Colon (tissue), 2 donors: ENCODE results near the gene SFXN5.

ENCODE experiments used
- FAIRE-seq: peaks from 2 replicates; lab custom pipeline; 2012; peaks lifted over from hg19 to GRCh38; lab: Jason Lieb, UNC
- donor health status: control.
- donor health status: control.

Gene SFXN5

GRCh38 chr2:73018188-73018825 lies 53.2 kb downstream of the SFXN5 start:
- no peak for FAIRE-seq

- no peak for FAIRE-seq
Measured at GRCh38 chr2:73013936-73014335, 57.6 kb downstream of the SFXN5 start.

GRCh38 chr2:73009177-73009839 lies 62.2 kb downstream of the SFXN5 start:
- no peak for FAIRE-seq

GRCh38 chr2:73008766-73009135 lies 62.8 kb downstream of the SFXN5 start:
- no peak for FAIRE-seq

- FAIRE-seq, result no peak
Measured at GRCh38 chr2:73007991-73008765, 63.3 kb downstream of the SFXN5 start.

GRCh38 chr2:73006969-73007710 lies 64.4 kb downstream of the SFXN5 start:
- FAIRE-seq, result no peak

- FAIRE-seq, result no peak
Measured at GRCh38 chr2:73004889-73005596, 66.5 kb downstream of the SFXN5 start.

GRCh38 chr2:73004466-73004865 lies 67.0 kb downstream of the SFXN5 start:
- FAIRE-seq, result no peak

- no peak for FAIRE-seq
Measured at GRCh38 chr2:73003027-73003426, 68.5 kb downstream of the SFXN5 start.

- FAIRE-seq, result no peak
Measured at GRCh38 chr2:73000808-73001570, 70.5 kb downstream of the SFXN5 start.

GRCh38 chr2:72999729-73000725 lies 71.5 kb downstream of the SFXN5 start:
- FAIRE-seq, result no peak

GRCh38 chr2:72998724-72999123 lies 72.8 kb downstream of the SFXN5 start:
- no peak for FAIRE-seq

GRCh38 chr2:72998234-72998651 lies 73.3 kb downstream of the SFXN5 start:
- FAIRE-seq, result no peak

- no peak for FAIRE-seq
Measured at GRCh38 chr2:72996117-72996502, 75.4 kb downstream of the SFXN5 start.

- no peak for FAIRE-seq
Measured at GRCh38 chr2:72995430-72996116, 75.9 kb downstream of the SFXN5 start.

- no peak for FAIRE-seq
Measured at GRCh38 chr2:72994991-72995380, 76.5 kb downstream of the SFXN5 start.

GRCh38 chr2:72994282-72994990 lies 77.1 kb downstream of the SFXN5 start:
- no peak for FAIRE-seq

- no peak for FAIRE-seq
Measured at GRCh38 chr2:72993933-72994280, 77.6 kb downstream of the SFXN5 start.
